ENCODE data around the gene RORC.

Gene RORC

GRCh38 chr1:151825751-151826660 is 5.6 kb downstream of the RORC start:
- DNase-seq, result no peak

- DNase-seq, result no peak
Observed at GRCh38 chr1:151825204-151825603, 6.4 kb downstream of the RORC start.

GRCh38 chr1:151823175-151823574 is 8.4 kb downstream of the RORC start:
- no peak for DNase-seq

GRCh38 chr1:151822404-151822803 is 9.2 kb downstream of the RORC start:
- peak; percentile 45 for DNase-seq

- peak; percentile 46 for DNase-seq
Observed at GRCh38 chr1:151820940-151821339, 10.7 kb downstream of the RORC start.

GRCh38 chr1:151819976-151820623 is 11.5 kb downstream of the RORC start:
- DNase-seq, result peak; percentile 60

GRCh38 chr1:151819227-151819835 is 12.3 kb downstream of the RORC start:
- DNase-seq, result no peak

GRCh38 chr1:151817353-151817730 is 14.3 kb downstream of the RORC start:
- DNase-seq, result peak; percentile 51

GRCh38 chr1:151816548-151817352 is 14.9 kb downstream of the RORC start:
- DNase-seq, result no peak

GRCh38 chr1:151815716-151816327 is 15.8 kb downstream of the RORC start:
- no peak for DNase-seq

- no peak for DNase-seq
Observed at GRCh38 chr1:151814971-151815545, 16.5 kb downstream of the RORC start.

- no peak for DNase-seq
Observed at GRCh38 chr1:151814426-151814825, 17.2 kb downstream of the RORC start.

- no peak for DNase-seq
Observed at GRCh38 chr1:151813271-151813977, 18.2 kb downstream of the RORC start.

- no peak for DNase-seq
Observed at GRCh38 chr1:151811181-151811580, 20.4 kb downstream of the RORC start.

- no peak for DNase-seq
Observed at GRCh38 chr1:151809985-151810556, 21.5 kb downstream of the RORC start.

GRCh38 chr1:151809290-151809984 is 22.2 kb downstream of the RORC start:
- DNase-seq, result no peak

GRCh38 chr1:151807766-151808165 is 23.8 kb downstream of the RORC start:
- no peak for DNase-seq

GRCh38 chr1:151807131-151807530 is 24.5 kb downstream of the RORC start:
- no peak for DNase-seq

GRCh38 chr1:151806170-151806569 is 25.4 kb downstream of the RORC start:
- no peak for DNase-seq

GRCh38 chr1:151805066-151805820 is 26.4 kb downstream of the RORC start, which contains the start of gene LINGO4:
TSS of gene LINGO4 (minus strand) at chr1:151805419. CDS start at chr1:151802704, 2,715 bp downstream.
- no peak for DNase-seq

Data from suppressor macrophage treated with lipopolysaccharide for 4 hours (primary cell).